ENCODE data around the gene ACBD4.
A peak's percentile ranks its signal among the peaks of the same experiment; 100 is the strongest.

ACBD4 gene

GRCh38 chr17:45135192-45135977 is at the start of gene ACBD4:
Gene ACBD4 (plus strand): TSS chr17:45135687. CDS start chr17:45136145, 458 bp downstream.
- peak; percentile 97 for DNase-seq

GRCh38 chr17:45086391-45086790 is 49.1 kb upstream of the ACBD4 start:
- no peak for DNase-seq

GRCh38 chr17:45086865-45087503 is 48.5 kb upstream of the ACBD4 start:
- no peak for DNase-seq

GRCh38 chr17:45087504-45087975 is 47.9 kb upstream of the ACBD4 start:
- DNase-seq = no peak

- DNase-seq = no peak
These were observed 47.5 kb upstream of the ACBD4 start for GRCh38 chr17:45087978-45088377.

- DNase-seq = no peak
These were observed 46.7 kb upstream of the ACBD4 start for GRCh38 chr17:45088741-45089140.

- no peak for DNase-seq
These were observed 44.8 kb upstream of the ACBD4 start for GRCh38 chr17:45090711-45091110.

GRCh38 chr17:45091778-45092425 is 43.6 kb upstream of the ACBD4 start:
- no peak for DNase-seq

GRCh38 chr17:45092911-45093430 is 42.5 kb upstream of the ACBD4 start:
- no peak for DNase-seq

- DNase-seq = no peak
These were observed 41.9 kb upstream of the ACBD4 start for GRCh38 chr17:45093444-45094110.

GRCh38 chr17:45096141-45096540 is 39.3 kb upstream of the ACBD4 start:
- no peak for DNase-seq

GRCh38 chr17:45096926-45097325 is 38.6 kb upstream of the ACBD4 start:
- DNase-seq = no peak

- DNase-seq = no peak
These were observed 37.2 kb upstream of the ACBD4 start for GRCh38 chr17:45098081-45098868.

- peak; percentile 64 for DNase-seq
These were observed 36.4 kb upstream of the ACBD4 start for GRCh38 chr17:45098869-45099616.

- DNase-seq = no peak
These were observed 34.0 kb upstream of the ACBD4 start for GRCh38 chr17:45101546-45101882.

GRCh38 chr17:45101883-45102811 is 33.3 kb upstream of the ACBD4 start:
- DNase-seq = no peak

- no peak for DNase-seq
These were observed 32.6 kb upstream of the ACBD4 start for GRCh38 chr17:45102856-45103255.

- DNase-seq = no peak
These were observed 32.2 kb upstream of the ACBD4 start for GRCh38 chr17:45103269-45103795.

- no peak for DNase-seq
These were observed 31.5 kb upstream of the ACBD4 start for GRCh38 chr17:45104029-45104428.

- no peak for DNase-seq
These were observed 31.0 kb upstream of the ACBD4 start for GRCh38 chr17:45104497-45104896.
